Iris pigment epithelial cell (primary cell): Measurements from ENCODE around the gene PCDHGC5.

Experiments
- DNase-seq: peaks from one replicate; pipeline ENCODE4 v3.0.0-alpha.2; 2011; ENCODE audit warnings: low read depth

The PCDHGC5 gene

DNA sequence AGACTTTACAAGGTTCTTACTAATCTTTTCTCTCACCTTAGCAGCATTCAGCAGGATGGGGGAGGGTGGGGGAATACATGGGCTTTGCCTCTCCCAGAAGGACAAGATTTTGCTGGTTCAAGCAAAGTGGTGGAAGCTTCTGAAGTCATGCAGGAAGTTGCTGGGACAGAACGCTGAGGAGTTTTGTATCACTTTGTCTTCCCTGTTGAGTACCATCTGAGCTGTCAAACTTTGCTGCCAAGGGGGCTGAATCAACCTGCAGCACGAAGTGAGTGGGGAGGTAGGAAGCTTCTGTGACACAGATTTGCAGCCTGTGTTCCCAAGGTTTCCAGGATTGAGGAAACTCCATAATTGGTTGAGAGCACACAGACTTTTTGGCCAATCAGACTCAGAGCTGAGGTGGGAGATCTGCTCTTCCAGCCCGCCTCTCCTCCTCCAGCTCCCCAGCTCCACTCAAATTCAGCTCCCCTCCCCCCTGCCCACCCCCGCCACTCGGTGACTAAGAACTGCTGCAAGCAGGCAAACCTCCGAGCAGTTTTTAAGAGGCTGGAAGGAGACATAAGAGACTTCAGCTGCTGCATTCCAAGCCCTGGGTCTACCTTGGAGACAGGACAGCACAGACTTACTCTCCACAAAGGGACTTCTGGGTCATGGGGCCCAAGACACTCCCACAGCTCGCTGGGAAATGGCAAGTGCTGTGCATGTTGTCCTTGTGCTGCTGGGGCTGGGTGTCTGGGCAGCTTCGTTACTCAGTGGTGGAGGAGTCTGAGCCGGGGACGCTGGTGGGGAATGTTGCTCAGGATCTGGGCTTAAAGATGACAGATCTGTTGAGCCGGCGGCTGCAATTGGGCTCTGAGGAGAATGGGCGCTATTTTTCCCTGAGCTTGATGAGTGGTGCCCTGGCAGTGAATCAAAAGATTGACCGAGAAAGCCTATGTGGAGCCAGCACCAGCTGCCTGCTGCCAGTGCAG is at the start of gene PCDHGC5:
Gene PCDHGC5, plus strand, starts transcription at position 491 of the 971 bp plus-strand sequence. Its CDS starts 160 bp downstream, at position 651.
- peak; percentile 47 for DNase-seq

GRCh38 chr5:141439411-141440141 is 49.3 kb upstream of the PCDHGC5 start:
- no peak for DNase-seq

DNA sequence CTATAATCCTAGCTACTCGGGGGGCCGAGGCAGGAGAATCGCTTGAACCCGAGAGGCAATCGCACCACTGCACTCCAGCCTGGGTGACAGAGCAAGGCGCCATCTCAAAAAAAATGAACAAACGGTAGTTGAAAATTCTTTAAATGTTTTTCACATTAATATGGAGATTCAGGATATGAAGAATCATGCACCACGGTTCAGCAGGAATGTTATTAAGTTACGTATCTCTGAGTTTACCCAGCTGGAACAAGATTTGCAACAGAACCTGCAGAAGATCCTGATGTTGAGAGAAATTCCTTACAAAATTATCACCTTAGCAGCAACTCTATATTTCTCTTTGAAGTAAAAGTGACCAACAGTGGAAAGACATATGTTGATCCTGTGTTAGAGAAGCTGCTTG is 48.5 kb upstream of the PCDHGC5 start:
- DNase-seq: no peak

DNA sequence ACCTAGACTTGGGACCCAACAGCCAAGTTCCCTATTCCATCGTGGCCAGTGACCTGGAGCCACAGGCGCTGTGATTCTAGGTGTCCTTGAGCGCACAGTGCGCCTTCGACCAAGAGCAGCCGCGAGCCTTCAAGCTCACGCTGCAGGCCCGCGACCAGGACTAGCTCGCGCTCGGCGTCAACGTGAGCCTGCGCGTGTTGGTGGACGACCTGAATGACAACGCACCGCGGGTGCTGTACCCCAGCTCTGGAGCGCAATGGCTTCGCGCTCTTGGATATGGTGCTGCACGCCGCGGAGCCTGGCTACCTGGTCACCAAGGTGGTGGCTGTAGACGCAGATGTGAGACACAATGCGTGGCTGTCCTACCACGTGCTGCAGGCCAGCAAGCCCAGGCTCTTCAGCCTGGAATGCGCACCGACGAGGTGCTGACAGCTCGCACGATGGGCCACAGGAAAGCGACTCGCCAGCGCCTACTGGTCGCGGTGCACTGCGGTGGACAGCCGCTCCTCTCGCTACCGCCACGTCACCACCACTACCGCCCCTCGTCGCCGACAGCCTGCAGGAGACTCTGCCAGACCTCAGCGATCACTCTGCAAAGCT is 47.2 kb upstream of the PCDHGC5 start:
- DNase-seq: no peak

DNA sequence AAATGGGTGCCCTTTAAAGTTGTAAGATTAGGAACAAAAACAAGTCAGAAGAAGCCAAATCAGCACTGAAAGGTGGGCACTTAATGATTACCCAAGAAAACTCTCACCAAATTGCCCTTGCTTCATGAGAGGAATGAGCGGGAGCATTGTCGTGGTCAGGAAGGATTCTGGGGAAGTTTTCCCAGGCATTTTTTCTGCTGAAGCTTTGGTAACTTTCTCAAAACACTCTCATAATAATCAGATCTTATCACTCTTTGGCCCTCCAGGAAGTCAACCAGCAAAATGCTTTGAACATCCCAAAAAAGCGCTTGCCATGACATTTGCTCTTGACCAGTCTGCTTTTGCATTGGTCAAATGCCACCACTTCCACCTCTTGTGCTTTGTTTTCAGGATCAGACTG is 23.5 kb upstream of the PCDHGC5 start:
- DNase-seq: no peak

DNA sequence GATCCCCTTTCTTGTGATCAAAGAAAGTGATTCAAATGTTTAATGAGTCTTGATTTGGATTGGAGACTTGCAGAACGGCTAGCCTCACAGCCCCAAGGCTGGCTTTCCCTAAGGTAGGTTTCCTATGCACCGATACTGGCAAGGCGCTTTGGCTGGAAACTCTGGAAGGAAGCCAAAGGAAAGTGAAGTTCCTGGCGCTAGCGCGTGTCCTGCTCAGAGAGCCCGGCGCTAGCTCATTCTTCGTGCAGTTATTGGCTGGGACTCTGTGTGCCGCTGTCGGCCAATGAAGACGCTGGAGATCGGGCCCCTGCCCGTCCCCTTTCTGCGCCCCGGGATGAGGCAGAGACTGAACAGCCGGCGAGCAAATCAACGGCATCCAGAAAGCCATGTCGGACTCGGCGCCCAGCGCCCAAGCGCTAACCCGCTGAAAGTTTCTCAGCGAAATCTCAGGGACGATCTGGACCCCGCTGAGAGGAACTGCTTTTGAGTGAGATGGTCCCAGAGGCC is 13.2 kb upstream of the PCDHGC5 start, which contains the start of gene PCDHGC3:
Gene PCDHGC3, plus strand, starts transcription at position 342 of the 507 bp plus-strand sequence. Its CDS starts 151 bp downstream, at position 493.
- DNase-seq: peak; percentile 97

- DNase-seq: peak; percentile 83
Measured at GRCh38 chr5:141476132-141476911, 12.6 kb upstream of the PCDHGC5 start.

- DNase-seq: no peak
Measured at GRCh38 chr5:141477044-141477575, 11.8 kb upstream of the PCDHGC5 start.

- no peak for DNase-seq
Measured at GRCh38 chr5:141477815-141478214, 11.1 kb upstream of the PCDHGC5 start.

DNA sequence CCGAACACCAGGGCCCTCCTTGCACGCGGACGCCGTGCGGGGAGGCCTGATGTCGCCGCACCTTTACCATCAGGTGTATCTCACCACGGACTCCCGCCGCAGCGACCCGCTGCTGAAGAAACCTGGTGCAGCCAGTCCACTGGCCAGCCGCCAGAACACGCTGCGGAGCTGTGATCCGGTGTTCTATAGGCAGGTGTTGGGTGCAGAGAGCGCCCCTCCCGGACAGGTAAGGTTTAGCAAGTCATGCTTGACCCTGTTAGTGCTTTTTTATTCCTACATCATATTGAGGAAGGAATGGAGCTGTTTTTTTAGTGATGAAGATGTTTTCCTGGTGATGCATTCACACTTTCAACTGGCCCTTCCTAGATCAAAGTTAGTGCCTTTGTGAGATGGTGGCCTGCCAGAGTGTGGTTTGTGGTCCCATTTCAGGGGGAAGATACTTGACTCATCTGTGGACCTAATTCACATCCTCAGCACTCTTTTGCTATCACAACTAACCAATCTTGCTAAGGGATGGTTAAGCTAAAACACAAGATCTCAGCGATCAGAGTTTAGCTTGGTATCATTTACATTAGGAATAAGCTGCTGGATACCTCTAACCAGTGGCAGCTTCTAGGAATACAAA is 10.4 kb upstream of the PCDHGC5 start:
- no peak for DNase-seq

- no peak for DNase-seq
Measured at GRCh38 chr5:141479776-141480175, 9.1 kb upstream of the PCDHGC5 start.

DNA sequence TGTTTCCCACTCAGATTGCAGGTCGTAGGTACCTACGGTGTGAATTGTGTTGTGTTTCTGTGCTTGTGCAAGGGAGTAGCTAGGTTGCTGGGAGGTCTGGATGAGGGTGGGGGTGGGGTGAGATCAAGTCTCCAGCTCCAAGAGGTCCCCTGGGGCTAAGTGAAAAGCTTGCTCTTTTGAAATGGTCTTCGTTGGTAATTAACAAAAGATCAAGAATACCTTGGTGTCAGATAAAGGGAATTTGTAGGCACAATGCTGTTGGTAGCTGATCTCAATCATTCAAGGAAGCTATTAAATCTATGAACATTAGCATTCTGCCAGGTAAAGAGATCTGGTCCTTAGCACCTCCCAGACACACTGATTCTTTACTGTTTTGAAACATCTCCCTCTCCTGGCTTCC is 5.0 kb upstream of the PCDHGC5 start:
- DNase-seq: no peak

DNA sequence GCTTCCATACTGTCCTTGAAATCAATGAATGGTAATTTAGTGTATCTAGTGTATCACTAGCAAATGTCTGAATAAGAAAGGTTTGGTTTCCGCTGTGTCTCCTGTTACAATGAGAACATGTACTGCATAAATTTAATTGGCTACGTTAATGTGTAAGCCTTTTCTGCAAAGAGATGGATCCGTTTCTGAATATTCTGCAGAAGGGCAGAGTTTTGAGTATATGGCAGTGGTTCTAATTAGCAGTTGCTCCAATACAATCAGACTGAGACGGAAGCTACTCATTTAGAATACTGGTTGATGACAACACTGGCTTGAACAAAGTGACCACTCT is 4.6 kb upstream of the PCDHGC5 start:
- DNase-seq: no peak

DNA sequence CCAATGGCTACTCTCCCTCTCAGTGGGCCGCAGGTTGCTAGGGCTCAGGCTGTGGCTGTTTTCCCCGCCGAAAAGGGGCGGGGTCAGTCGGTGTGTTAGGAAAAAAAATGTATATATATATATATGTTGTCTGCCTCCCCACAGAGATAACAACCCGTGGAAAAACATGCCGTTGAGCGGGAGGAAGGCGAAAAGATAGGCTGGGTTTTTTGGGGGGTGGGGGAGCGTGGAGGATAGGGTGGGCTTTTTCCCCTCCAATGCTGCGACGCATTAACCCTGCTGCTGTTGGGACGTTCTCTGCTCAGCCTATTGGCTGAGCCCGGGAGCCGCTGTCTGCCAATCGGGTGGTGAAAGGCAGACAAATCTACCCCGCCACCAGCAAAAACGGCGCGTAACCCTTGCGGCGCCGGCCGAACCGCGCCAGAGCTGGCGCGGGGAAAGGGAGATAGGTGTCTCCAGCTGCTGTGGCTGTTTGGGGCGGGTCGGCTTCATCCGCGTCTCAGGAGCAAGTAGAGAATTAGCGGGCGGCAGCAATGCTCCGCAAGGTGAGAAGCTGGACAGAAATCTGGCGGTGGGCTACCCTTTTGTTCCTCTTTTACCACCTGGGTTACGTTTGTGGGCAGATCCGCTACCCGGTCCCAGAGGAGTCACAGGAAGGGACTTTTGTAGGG is 4.1 kb upstream of the PCDHGC5 start, which contains the start of gene PCDHGC4:
Gene PCDHGC4, plus strand, starts transcription at position 390 of the 671 bp plus-strand sequence. Its CDS starts 144 bp downstream, at position 534.
- peak; percentile 62 for DNase-seq

DNA sequence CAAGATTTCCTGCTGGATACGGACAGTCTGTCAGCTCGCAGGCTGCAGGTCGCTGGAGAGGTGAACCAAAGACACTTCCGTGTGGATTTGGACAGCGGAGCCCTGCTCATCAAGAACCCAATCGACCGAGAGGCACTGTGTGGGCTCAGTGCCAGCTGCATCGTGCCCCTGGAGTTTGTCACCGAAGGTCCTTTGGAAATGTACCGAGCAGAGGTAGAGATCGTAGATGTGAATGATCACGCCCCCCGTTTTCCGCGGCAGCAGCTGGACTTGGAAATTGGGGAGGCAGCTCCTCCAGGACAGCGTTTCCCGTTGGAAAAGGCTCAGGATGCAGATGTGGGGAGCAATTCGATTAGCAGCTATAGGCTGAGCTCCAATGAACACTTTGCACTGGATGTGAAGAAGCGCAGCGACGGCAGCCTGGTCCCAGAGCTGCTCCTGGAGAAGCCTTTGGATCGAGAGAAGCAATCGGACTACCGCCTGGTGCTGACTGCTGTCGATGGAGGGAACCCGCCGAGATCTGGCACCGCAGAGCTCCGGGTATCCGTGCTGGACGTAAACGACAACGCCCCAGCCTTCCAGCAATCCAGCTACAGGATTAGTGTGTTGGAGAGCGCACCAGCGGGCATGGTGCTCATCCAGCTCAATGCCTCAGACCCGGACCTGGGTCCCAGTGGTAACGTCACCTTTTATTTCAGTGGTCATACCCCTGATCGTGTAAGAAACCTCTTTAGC is 3.4 kb upstream of the PCDHGC5 start:
- DNase-seq: no peak

- no peak for DNase-seq
Measured at GRCh38 chr5:141486091-141486490, 2.8 kb upstream of the PCDHGC5 start.

GRCh38 chr5:141487131-141487530 is 1.8 kb upstream of the PCDHGC5 start:
- DNase-seq: no peak

DNA sequence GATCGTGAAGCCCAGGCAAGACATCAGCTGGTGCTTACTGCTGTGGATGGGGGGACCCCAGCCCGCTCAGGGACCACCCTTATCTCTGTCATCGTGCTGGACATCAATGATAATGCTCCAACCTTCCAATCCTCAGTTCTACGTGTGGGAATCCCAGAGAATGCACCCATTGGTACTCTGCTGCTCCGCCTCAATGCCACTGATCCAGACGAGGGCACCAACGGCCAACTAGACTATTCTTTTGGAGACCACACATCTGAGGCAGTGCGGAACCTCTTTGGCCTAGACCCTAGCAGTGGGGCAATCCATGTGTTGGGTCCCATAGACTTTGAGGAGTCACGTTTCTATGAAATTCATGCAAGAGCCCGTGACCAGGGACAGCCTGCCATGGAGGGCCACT is 960 bp downstream of the PCDHGC5 start:
- no peak for DNase-seq

- DNase-seq: no peak
Measured at GRCh38 chr5:141490271-141490670, 1.4 kb downstream of the PCDHGC5 start.
